ENCODE data around the gene HBE1.
"Not testable (repeated sequence)": the region's sequence is repeated elsewhere in the genome, so short reads cannot be mapped to it uniquely, and the experiment has no call there.

HBE1 gene

DNA sequence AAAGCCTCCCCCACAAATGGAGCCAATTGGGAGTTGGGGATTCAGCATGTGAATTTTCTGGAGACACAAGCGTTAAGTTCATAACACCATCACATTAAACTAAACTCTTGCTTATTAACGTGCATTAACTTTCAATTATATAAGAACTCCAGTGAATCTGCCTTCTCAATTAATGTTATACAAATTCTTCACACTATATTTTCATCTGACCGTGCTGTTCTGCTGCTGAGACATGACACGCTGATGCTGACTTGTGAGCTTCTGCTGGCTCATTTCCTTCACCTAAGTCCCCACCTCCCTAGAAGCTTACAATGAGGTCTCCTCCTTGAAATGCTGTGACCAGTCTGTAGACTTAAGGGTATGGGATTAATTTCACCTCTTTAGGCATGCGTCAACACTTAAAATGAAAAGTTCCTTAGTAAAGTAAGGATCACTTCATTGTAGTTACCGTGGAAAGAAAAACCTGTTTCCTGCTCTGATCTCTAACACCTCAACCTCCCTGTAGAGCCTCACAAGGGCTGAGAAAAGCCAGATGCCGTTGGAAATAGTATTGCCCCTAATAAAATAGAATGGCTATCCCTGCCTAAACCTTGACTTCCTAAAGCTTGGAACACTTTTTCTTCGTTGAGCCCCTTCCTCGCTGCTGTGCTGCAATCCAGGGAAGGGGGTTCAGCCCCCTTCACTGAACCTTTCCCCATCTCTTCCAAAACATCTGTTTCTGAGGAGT lies 17.4 kb downstream of the HBE1 start:
- DNase-seq, result no peak

- DNase-seq, result no peak
Measured at GRCh38 chr11:5251746-5252145, 18.0 kb downstream of the HBE1 start.

- no peak for DNase-seq
Measured at GRCh38 chr11:5250543-5251204, 19.1 kb downstream of the HBE1 start.

GRCh38 chr11:5249807-5250396 lies 19.8 kb downstream of the HBE1 start, which contains the start of gene HBG1:
Gene HBG1, minus strand, starts transcription at chr11:5249857. Its CDS starts 53 bp downstream, at chr11:5249804.
- not testable (repeated sequence) for DNase-seq

DNA sequence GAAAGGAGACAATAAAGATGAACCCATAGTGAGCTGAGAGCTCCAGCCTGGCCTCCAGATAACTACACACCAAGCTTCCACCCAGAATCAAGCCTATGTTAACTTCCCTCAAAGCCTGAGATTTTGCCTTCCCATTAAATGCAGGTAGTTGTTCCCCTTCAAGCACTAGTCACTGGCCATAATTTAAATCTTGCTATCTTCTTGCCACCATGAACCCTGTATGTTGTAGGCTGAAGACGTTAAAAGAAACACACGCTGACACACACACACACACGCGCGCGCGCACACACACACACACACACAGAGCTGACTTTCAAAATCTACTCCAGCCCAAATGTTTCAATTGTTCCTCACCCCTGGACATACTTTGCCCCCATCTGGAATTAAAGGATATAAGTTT lies 21.2 kb downstream of the HBE1 start:
- not testable (repeated sequence) for DNase-seq

GRCh38 chr11:5247472-5248192 lies 22.1 kb downstream of the HBE1 start:
- DNase-seq, result no peak

DNA sequence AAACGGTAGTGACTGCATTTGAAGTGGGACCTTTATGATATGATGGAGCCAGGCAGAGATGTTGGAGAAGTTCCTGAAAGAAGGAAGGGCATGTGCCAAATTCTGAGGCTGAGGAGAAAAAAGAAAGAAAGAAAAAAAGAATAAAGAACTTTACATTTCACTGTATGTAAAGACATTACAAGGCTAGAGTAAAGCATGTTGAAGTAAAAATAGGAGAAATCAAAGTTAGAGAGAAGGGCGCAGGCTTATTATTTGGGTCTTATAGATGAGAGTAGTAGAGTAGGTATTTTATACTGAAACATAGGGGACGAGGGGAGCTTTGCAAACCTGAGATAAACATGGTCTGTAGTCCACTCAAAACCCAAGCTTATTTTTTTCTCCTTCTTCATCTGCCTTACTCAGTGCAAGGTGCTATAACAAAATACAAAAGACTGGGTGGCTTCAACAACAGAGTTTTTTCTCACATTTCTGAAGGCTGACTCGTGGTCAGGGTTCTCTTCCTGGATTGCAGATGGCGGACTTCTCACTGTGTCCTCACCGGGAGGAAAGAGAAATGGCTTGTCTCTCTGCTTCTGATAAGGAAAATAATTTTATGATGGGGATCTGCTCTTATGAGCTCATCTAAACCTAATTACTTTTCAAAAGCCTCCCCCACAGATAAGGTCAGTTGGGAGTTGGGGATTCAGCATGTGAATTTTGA lies 22.8 kb downstream of the HBE1 start:
- no peak for DNase-seq

GRCh38 chr11:5245155-5245554 lies 24.6 kb downstream of the HBE1 start:
- no peak for DNase-seq

DNA sequence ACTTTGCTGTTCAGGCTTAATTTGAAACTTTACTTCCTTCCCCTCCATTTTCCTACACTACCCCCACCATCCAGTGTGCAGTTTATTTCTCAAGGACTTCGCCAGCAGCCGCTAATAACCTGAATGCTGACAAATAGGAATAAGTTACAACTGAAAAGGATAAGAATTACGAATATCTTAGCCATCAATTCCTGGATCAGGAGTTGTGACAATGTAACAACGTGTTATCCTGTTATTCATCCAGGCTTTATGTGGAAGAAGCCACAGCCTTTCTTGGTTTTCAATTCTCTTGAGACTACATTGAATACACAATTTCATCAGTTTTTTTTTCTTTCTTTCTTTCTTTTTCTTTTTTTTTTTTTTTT lies 25.9 kb downstream of the HBE1 start:
- DNase-seq, result no peak

DNA sequence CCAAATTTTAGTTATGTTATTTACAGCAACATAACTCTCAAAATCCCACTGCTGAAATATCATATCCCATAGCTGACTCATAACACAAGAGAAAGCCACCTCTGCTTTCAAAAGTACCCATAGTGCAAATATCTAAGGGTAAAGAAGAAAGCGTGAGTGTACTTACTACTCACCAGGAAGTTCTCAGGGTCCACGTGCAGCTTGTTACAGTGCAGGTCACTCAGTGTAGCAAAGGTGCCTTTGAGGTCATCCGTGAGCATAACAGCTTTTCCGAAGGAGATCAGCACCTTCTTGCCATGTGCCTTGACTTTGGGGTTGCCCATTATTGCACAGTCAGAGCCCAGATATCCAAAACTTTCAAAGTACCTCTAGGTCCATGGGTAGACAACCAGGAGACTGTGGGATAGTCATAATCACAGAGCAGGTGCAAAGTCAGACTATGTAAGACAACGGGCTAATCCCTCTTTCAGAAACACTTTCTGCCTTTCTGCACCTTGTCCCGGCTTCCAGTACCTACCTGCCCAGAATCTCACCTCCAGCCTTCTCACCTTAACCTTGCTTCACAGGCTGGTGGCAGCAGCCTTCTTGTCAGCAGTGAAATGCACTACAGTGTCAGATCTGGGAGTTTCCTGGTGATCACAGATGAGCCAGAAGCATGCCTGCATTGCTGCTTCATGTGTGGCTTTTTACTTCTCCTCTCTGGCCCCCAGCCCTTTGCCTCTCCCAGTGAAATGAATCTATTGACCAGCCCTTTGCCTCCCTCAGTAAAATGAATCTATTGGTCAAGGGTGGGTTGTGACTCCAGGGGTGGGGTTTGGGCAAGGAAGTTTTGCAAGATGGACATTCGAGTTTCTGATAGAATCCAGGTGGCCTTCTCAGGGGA lies 26.6 kb downstream of the HBE1 start:
- no peak for DNase-seq

GRCh38 chr11:5242208-5242607 lies 27.5 kb downstream of the HBE1 start:
- no peak for DNase-seq

DNA sequence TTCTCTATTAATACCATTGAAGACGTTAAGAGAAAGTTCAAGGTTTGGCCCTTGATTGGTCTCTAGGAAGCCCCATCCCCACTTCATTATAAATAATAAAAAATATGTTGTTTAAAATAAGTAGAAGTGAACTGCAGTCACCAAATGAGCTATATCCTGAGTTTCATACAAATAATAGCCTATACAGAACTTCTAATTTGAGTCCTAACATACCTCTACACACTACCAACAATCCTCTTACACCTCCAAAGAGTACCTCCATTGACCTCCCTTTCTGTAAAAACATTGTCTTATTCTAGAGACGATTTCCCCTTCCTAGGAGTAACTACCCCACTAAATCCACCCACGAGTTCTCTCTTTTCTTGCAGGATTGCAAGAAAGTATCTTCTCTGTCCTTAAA lies 28.3 kb downstream of the HBE1 start:
- DNase-seq, result no peak

DNA sequence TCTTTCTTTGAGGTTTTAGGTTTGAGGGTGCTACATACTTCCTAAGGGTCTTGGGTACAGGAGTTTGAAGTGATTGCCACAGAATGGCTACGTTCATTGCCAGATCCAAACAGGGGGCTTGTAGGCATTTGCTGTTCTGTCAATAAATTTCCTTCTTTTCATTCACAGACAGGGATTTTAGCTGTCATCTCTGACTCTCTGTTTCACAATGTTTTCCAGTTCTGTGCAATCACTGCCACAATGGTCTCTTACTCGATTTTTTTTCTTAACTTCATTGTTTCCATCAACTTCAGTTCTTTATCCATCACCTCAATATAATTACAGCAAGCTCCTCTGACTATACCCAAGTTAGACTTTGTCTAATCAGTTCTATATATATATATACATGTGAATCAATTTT lies 29.3 kb downstream of the HBE1 start:
- no peak for DNase-seq

- DNase-seq, result no peak
Measured at GRCh38 chr11:5240056-5240455, 29.7 kb downstream of the HBE1 start.

DNA sequence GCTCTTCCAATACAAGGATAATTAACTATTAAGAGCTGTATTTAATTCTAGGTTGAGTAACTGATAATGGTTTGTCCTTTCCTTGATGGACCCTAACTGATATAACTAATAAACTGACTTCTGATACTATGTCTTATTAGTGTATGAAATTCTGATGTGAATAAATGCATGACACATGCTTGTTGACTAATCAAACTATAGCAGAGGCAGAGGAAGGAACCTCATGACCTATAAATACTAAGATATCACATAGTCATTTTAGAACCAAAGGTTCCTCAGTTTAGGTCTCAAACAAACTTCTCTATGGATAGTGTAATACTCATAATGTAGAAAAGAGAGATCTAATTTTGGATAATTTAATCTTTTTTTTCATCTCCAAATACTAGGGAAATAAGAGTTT lies 30.7 kb downstream of the HBE1 start:
- DNase-seq, result no peak

DNA sequence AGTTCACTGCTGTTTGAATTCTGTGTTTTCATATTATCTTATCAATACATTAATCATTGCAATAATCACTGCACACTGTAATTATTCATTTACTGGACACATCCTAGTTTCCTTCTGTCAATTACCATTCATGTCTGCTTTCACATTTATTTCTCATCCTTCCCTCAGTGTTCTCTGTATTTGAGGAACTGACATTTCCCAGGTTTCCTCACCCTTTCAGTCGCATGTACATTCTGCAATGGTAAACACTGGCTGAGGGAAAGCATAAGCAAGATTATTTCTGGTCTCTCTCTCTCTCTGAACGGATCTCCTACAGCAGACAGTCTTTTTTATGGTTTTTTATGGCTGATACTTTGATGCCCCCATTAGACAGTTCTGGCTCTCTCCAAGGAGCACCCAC lies 31.3 kb downstream of the HBE1 start:
- no peak for DNase-seq

- DNase-seq, result no peak
Measured at GRCh38 chr11:5237420-5237819, 32.3 kb downstream of the HBE1 start.

DNA sequence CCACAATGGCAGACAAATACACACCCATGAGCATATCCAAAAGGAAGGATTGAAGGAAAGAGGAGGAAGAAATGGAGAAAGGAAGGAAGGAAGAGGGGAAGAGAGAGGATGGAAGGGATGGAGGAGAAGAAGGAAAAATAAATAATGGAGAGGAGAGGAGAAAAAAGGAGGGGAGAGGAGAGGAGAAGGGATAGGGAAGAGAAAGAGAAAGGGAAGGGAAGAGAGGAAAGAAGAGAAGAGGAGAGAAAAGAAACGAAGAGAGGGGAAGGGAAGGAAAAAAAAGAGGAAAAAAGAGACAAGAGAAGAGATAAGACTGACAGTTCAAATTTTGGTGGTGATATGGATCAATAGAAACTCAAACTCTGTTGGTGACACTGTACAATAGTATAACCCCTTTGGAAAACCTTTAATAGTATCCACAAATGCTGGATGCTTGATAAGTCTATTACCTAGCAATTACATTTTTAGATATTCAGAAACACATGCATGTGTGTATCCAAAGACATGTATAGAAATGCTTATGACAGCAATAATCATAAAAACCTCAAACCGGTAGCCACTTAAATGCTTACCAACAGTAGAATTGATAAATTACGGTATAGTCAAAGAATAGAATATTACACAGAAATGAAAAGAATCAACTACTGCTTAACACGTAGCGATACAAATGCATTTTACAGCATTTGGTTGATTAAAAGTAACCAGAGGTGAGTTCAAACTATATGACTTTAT lies 34.2 kb downstream of the HBE1 start:
- DNase-seq, result no peak

- DNase-seq, result no peak
Measured at GRCh38 chr11:5234381-5234834, 35.3 kb downstream of the HBE1 start, which contains the start of gene HBD. Gene HBD, minus strand, starts transcription at chr11:5234483. Its CDS starts 50 bp downstream, at chr11:5234433.

DNA sequence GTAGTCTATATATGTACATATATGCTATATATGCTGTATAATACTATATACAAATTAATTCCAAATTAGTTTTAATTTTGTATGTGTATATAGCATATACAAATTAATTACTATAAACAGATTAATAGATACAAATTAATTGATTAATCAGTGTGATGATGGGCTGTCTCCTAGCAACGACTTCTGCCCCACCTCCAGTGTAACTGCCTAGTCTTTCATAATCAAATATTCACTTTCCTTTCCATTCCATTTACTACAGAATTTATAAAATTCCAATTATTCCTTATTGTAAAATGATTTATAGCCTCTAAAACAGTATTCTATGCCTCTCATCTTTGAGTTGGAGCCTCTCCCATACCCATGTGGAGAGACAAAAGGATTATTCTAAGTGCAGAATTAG lies 36.4 kb downstream of the HBE1 start:
- no peak for DNase-seq

- no peak for DNase-seq
Measured at GRCh38 chr11:5232821-5233220, 36.9 kb downstream of the HBE1 start.
